Measurements from ENCODE around the gene RRP36.
A peak's percentile ranks its signal among the peaks of the same experiment; 100 is the strongest.

RRP36 gene

GRCh38 chr6:43070028-43070632 lies 48.7 kb downstream of the RRP36 start:
- no peak for DNase-seq (ENCODE audit: low read depth)
- TF ChIP-seq CTCF (conservative IDR thresholded peaks at IDR 0.05; ENCODE audit: low read depth, low read length), result peak; percentile 69
- H3K4me3 ChIP-seq (ENCODE audit: low read length), result no peak overlapping the region

DNA sequence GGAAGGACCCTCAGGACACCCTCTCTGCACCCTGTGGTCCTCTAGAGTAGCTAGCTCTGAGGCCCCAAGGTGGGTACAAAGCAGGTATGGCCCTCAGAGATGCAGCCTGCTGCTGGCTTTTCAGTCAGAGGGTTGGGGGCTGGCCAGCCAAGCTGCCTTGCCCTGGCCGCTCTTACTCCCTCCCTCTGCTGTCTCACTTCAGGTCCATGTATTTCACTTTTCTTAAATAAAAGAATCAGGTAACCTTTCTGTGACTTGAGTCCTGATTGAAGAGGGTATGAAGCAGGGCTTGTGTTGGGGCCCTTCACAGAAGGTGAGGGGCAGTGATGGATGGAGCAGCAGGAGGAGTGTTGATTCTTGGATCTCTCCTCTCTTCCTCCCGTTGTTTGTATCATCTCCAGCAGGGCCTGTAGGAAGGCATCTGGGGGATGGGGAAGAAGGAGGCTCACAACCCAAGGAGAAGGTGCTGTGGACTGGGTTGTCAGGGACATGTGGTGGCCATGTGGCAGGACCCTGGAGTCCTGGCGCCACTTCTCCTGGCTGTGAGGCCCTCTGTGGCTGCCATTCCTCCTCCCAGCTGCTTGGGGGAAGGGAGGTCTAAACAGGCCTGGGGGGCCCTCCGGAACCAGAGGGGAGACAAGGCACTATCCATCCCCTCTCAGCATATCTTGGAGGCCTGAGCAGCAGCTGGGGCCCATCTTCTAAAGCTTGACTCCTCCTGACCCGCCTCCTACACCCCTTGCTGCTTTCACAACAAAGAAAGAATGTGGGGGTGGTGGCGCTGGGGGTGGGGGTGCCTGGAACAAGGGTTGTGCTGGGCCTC lies 53.6 kb downstream of the RRP36 start:
- H3K4me3 ChIP-seq (ENCODE audit: low read length), result no peak overlapping the region
- no peak for TF ChIP-seq CTCF (conservative IDR thresholded peaks at IDR 0.05; ENCODE audit: low read depth, low read length)
- DNase-seq (ENCODE audit: low read depth), result no peak

- H3K4me3 ChIP-seq (ENCODE audit: low read length), result peak within 1 kb of the TSS; percentile 87
- no peak for DNase-seq (ENCODE audit: low read depth)
- TF ChIP-seq CTCF (conservative IDR thresholded peaks at IDR 0.05; ENCODE audit: low read depth, low read length), result no peak
Observed at GRCh38 chr6:43075670-43076463, 54.4 kb downstream of the RRP36 start, which contains the start of gene PTK7. Gene PTK7, plus strand, starts transcription at chr6:43076314. Its CDS starts 175 bp downstream, at chr6:43076489.

DNA sequence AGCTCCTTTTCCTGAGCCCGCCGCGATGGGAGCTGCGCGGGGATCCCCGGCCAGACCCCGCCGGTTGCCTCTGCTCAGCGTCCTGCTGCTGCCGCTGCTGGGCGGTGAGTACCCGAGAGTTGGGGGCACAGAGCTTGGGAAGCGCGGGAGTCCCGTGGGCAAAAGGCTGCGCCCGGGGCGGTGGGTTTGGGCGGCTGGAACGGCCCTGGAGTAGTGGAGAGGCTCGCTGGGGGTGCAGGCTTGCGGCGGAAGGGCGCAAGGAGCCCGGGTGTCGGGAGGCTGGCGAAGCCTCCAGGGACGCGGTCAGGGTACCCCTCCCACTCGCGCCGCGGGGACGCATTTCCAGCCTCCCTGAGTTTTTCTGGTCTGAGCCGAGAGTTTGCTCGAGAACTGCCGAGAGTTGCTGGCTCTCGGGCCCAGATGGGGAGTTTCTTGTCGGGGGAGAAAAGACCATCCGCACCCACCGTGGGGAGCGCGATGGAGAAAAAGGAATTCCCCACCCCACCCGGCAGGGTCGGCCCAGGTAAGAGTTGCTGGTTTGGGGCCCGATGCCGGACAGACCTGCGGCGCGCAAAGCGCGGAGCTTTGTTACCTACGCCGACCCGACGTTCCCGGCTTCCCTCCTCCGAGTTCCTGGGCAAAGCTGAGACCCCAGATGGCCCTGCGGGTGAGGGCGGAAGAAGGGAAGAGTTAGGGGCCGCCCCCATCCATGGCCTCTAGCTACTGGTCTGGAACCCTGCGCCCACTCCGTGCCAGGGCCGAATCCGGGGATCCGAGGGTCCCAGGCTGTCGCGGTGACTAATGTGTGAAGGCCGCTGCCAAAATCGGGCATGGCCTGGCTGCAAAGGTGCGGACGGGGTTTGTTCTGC lies 55.3 kb downstream of the RRP36 start:
- no peak for DNase-seq (ENCODE audit: low read depth)
- peak overlapping the region; percentile 87 for H3K4me3 ChIP-seq (ENCODE audit: low read length)
- TF ChIP-seq CTCF (conservative IDR thresholded peaks at IDR 0.05; ENCODE audit: low read depth, low read length), result no peak

DNA sequence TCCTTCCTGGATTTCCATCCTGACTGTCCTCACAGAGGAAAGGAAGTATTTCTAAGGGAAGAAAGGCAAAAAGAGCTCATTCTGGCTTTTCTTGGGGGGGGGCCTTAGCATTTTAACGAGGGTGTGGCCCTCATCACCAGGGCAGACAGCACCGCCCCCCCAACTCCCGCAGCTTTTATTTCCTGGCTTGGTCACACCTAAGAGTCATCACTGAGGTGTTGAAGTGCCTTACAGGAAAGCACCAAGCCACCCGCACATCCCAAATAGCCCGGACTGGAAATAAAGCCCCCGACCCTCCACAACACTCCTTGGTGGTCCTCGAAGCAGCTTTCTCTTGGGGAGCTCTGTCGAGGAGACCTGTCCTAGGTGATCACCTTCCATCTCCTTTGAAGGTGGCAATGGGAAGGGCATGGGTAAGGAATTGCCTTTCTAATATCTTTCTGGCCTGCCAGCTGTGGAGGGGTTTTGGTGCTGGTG lies 55.9 kb downstream of the RRP36 start:
- no peak for DNase-seq (ENCODE audit: low read depth)
- TF ChIP-seq CTCF (conservative IDR thresholded peaks at IDR 0.05; ENCODE audit: low read depth, low read length), result no peak
- peak overlapping the region; percentile 87 for H3K4me3 ChIP-seq (ENCODE audit: low read length)

DNA sequence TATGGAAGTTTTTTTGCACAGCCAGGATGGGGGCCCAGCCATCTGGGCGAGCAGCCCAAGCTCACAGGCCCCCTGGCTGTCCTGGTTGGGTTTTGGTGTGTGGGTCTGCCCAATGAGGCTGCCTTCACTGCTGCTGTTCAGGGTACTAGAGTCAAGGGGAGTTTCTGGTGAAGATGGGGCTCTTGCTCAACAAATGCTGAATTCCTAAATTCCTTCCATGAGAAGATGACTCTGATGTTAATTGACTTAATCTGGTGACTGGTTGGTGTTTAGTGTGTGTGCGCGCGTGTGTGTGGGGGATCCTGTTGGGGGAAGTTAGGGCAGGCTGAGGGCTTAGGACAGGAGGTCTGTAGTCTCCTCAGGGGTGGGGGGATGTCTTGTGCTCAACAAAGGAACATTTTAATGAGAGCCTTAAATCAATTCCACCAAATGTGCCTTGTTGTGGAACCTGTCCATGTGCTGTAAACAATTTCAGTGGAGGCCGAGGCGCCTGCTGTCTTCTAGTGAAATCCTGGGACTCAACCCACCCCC lies 56.6 kb downstream of the RRP36 start:
- peak overlapping the region; percentile 87 for H3K4me3 ChIP-seq (ENCODE audit: low read length)
- no peak for DNase-seq (ENCODE audit: low read depth)
- TF ChIP-seq CTCF (conservative IDR thresholded peaks at IDR 0.05; ENCODE audit: low read depth, low read length), result no peak
